NCI-H187 treated with DMSO at 0.1 percent for 48 hours (cell line): ENCODE data around the gene CFAP20.

Experiments used
- DNase-seq: peaks from one replicate; lab custom pipeline; 2025; lab: John Stamatoyannopoulos, UW

The CFAP20 gene

GRCh38 chr16:58124601-58124915, 4.6 kb downstream of the CFAP20 start:
- no peak for DNase-seq

DNA sequence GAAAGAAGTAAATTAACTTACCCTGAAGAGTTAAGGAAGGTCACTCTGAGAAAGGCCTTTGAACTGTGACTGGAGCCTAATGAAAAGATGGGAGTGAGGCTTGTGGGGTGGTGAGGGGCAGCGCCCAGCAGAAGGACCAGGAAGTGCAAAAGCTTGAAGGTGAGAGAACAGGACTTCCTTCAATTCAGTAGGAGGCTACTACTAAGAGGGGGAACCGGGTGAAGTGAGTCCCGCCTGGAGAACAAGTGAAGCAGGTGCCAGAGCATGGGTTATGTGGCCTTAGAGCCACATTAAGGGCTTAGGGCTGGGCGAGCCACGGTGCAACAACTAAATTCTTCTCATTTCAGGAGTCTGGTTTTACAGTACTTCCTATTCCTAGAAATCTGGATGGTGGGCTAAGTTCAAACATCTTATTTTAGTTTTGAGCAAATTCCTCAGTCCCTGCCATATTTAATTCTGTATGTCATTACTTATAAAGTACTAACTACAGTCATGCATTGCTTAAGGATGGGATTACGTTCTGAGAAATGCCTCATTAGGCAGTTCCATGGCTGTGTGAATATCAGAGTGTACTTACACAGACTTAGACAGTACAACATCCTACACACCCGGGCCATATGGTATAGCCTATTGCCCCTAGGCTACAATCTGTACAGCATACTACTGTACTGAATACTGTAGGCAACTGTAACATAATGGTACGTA, 5.1 kb downstream of the CFAP20 start:
- DNase-seq = no peak

GRCh38 chr16:58121132-58121531, 8.0 kb downstream of the CFAP20 start:
- no peak for DNase-seq

GRCh38 chr16:58120234-58120633, 8.9 kb downstream of the CFAP20 start:
- DNase-seq = no peak

DNA sequence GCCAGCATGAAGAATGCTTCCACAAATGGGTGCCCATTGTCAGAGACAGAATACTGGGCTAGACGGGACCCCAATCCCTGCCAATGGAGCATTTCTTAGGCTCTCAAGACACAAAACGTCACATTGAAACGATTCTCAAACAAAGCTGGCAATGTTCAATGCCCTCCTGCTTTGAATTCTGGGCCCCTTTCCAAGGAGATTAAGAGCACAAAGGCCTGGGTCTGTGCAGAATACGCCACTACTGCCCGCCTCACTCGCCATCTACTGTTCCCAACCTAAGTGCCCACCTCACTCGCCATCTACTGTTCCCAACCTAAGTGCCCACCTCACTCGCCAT, 9.7 kb downstream of the CFAP20 start:
- DNase-seq = no peak

DNA sequence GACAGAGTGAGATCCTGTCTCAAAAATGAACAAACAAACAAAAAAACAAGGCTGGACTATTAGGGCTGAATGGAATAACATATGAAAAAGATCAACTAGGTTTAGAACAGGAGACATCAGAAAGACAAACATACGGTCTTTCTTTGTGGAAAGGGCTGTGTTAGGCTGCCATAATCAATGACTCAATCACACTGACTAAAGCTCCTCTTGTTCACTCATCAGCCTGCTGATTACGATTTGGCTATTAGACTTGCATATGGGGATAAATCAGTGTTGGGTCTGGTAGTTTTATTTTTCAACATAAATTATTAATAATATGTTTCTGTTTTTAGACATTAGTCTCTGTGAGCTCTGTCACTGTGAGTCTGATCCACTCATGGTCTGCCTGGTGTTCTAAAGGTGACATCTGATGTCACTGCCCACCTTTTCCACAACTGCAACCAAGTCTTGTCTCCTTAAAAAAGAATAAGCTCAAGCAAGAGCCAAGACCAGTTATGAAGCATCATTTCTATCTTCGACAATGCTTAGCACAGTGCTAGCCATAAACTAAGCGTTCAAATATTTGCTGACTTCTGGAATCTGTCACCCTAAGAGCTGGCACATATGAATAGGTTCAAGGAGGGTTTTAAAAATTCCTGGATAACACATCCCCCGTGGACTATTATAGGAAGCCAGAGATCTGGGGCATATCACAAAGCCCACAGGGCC, 10.2 kb downstream of the CFAP20 start:
- no peak for DNase-seq

DNA sequence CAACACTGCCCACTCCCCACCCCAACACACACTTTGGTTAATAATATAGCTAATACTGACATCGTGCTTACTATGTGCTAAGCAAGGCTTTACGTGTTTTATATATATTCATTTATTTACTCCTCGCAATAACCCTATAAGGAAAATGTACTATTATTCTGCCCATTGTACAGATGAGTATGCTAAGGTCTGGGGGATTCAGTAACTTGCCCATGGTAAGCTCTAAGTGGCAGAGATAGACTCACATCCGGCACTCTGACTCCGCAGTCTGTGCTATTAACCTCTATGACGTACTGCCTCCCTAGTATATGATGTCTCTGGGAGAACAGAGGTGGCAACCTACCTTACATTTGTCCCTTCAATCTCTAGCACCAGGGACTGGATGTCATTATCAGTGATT, 12.7 kb downstream of the CFAP20 start:
- DNase-seq = no peak

DNA sequence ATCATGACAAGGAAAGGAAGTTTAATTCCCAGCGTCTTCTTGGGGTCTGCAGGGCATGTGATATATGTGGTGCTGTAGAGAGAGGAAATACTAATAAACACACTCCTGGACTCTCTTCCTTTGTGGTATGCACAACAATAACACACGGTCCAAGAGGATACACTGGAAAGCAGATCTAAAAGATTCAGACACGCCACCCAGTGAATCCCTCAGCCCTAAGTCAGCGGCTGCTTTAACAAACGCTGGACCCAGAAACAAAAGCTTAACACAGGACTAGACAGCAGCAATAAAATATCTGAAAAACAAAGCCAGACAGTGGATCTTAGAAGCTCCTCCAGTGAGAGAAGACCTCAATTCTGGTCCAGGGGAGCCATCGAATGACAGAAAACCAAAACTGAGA, 13.1 kb downstream of the CFAP20 start:
- no peak for DNase-seq

- DNase-seq = no peak
Measured at GRCh38 chr16:58114827-58115825, 14.1 kb downstream of the CFAP20 start.

DNA sequence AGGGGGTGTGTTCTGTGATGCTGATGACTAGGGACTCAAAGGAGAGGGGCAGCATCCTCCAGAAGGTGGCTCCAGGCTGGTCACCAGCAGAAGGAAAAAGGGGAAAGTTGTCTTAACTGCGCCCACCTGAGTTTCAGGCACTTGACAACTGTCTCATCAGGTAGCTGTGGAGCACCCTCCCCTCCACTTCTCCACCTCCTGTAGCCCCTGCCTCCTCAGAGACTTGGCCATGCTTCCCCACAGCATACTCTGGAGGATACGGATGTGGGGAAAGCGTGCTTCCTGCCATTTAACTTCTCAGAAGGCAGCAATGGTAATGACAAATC, 17.9 kb downstream of the CFAP20 start:
- no peak for DNase-seq

GRCh38 chr16:58110571-58111301, 18.4 kb downstream of the CFAP20 start:
- no peak for DNase-seq

DNA sequence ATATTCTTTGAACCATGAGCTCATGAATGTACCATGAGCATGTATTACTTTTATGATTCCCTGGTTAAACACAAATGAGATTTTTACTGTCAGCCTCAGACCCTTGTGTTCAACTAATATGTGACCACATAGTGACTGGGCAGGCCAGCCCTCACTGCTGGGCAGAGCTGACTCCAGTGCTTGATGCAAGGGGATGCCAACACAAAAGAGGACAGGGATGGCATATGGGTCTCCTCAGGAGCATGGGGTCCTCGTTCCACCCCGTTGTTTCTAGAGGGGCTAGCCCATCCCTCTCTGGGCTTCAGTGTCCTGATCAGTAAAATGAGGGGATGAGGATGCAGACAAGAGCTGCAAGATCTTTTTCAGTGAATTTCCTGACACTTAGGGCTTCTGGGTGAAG, 19.3 kb downstream of the CFAP20 start:
- no peak for DNase-seq

DNA sequence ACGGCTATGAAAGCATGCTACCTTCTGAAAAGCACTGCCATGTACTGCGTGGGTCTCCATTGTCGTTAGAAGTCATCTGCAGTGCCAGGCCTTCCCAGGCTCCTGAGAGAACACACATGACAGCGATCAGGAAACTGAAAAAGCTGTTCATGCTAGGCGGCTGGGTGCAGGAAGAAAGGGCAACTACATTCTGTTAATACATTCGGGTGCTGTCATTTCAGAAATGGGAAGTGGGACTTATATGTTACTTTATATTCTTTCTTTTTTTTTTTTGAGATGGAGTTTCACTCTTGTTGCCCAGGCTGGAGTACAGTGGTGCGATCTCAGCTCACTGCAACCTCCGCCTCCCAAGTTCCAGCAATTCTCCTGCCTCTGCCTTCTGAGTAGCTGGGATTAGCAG, 19.9 kb downstream of the CFAP20 start:
- no peak for DNase-seq

DNA sequence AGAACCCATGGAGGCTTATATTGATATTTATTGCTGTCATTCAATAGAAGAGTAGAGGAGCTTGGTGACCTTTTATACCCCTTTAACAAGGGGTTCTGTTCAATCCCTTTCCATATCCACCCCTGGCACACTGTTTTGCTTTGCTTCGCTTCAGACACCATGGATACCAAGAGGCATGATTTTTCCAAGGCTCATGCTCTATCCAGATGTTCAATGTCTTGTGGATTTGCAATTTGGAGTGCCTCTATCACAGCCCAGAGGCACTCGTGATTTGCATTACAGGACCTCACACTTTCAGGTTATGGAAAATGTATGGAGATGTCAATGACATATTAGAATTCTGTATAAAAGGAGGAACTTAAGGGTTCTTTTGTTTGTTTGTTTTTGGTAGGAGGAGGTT, 21.5 kb downstream of the CFAP20 start:
- no peak for DNase-seq

- no peak for DNase-seq
Measured at GRCh38 chr16:58107228-58107627, 22.0 kb downstream of the CFAP20 start.

DNA sequence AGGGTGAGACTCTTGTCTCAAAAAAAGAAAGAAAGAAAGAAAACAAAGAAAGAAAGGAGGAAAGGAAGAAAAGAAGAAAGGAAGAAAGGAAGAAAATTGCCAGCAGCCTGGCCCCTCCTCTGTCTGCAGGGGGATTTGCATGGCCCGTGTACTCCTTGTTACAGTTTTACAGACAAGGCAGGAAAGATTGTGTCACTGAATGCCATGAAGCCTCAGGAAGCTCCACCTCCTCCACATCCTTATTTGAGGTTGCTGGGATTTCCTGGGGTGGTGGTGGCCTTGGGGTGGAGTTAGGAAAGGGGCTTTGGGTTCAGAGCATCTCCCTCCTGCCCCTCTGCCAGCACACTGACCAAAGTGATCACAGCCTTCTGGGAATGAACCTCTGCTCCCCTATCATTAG, 23.6 kb downstream of the CFAP20 start:
- no peak for DNase-seq

- DNase-seq = no peak
Measured at GRCh38 chr16:58102665-58103392, 26.4 kb downstream of the CFAP20 start.

DNA sequence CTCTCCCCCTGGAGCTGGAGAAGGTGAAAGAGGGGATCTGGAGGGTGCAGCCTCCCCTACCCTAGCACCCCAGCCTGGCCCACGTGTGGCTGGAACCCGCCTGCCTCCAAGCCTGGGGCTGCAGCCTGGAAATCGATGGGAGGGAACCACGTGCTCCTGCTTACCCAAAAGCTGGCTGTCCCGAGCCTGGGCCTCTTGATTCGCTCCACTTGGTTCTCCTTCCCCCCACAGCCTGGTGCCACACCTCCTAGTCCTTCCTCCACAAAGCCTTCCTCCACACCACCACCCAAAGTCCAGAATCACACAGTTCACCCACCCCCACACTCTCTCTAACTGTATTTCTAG, 29.3 kb downstream of the CFAP20 start:
- no peak for DNase-seq

DNA sequence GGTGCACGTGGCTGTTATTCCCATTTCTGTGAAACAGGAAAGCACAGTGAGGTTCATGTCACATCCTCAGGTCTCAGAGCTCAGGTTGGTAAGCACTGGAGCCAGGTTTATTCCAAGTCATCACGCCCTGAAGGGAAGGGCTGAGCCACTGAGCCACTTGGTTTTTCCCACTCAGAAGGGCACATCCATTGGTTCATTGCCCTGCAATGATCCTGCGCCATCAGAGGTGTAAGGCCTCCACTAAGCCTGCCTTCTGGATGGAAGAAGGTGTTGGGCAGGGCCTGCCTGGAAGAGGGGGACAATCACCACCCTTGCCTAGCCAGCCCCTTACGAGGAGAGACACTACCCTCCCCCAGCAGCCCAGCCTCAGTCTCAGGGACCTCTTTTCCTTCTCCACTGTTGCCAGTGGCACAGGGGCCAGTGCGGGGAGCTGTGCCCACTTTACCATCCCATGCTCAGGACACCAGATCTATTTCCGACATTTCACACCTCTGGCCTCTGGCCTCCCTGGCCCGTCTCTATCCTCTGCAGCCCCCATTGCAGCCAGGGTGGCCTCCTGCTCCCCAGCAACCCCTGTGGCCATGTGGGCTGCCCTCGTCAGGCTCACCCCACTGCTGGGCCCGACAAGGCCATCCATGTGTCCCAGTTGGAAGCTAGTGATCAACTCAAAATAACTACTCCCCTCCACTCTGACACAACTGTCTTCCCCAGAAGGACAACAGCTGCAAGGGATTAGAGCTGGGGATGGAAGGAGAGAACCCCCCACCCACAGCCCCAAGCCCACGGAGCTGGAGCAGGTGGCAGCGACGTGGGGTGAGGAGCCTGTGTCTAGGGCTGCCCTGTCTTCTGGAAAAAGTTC, 29.9 kb downstream of the CFAP20 start:
- DNase-seq = no peak

- no peak for DNase-seq
Measured at GRCh38 chr16:58098207-58099096, 30.7 kb downstream of the CFAP20 start.
